ENCODE data around the gene IQCH. TPM values are rescaled to one million over a fixed set of nuclear protein-coding genes. Genes with fewer than 3 reads are reported as not detected.
A peak's percentile ranks its signal among the peaks of the same experiment; 100 is the strongest.

The IQCH gene
- total RNA-seq, 2 donors from 2014 or later: 0.93 to 2.2 TPM

- peaks cover 4% of the 10 kb centered on the region for H3K4me1 ChIP-seq
- intact Hi-C loops (cut with DNase I): loop anchor here (10.0 kb wide), 1 partner anchor 291 kb away; no protein-coding TSS in a partner anchor
- DNase-seq: peak; percentile 38
- TF ChIP-seq CTCF (IDR thresholded peaks at IDR 0.05): no peak
- peak overlapping the region; percentile 64 for H3K4me3 ChIP-seq
- no peaks in the 10 kb centered on the region for H3K9me3 ChIP-seq
- H3K27ac ChIP-seq: peak overlapping the region; percentile 89
- no peaks in the 10 kb centered on the region for H3K27me3 ChIP-seq
- H3K36me3 ChIP-seq: no peaks in the 10 kb centered on the region
- peak overlapping the region; percentile 87 to 92 for H3K9ac ChIP-seq (ENCODE audit: low read depth in 2 of 2, low read length in 2 of 2)
These were observed 288.7 kb downstream of the IQCH start for GRCh38 chr15:67543348-67543718.

GRCh38 chr15:67544475-67544874, 289.9 kb downstream of the IQCH start:
- no peak overlapping the region for H3K27ac ChIP-seq
- TF ChIP-seq CTCF (IDR thresholded peaks at IDR 0.05): no peak
- no peak overlapping the region for H3K9ac ChIP-seq (ENCODE audit: low read depth in 2 of 2, low read length in 2 of 2)
- H3K36me3 ChIP-seq: no peaks in the 10 kb centered on the region
- no peaks in the 10 kb centered on the region for H3K9me3 ChIP-seq
- H3K4me1 ChIP-seq: peaks cover 10% of the 10 kb centered on the region
- no peak for DNase-seq
- intact Hi-C loops (cut with DNase I): loop anchor here (10.0 kb wide), 1 partner anchor 290 kb away; no protein-coding TSS in a partner anchor
- H3K27me3 ChIP-seq: no peaks in the 10 kb centered on the region
- no peak overlapping the region for H3K4me3 ChIP-seq

- Histone ChIP-seq H3K9ac (ENCODE audit: low read depth in 2 of 2, low read length in 2 of 2) (no peak overlapping the region), H3K27ac (no peak overlapping the region), H3K9me3 (no peaks in the 10 kb centered on the region), H3K36me3 (no peaks in the 10 kb centered on the region), H3K27me3 (no peaks in the 10 kb centered on the region), H3K4me3 (no peak overlapping the region), H3K4me1 (peaks cover 10% of the 10 kb centered on the region)
- DNase-seq: no peak
- intact Hi-C loops (cut with DNase I): loop anchor here (10.0 kb wide), 1 partner anchor 289 kb away; no protein-coding TSS in a partner anchor
- no peak for TF ChIP-seq CTCF (IDR thresholded peaks at IDR 0.05)
These were observed 291.3 kb downstream of the IQCH start for GRCh38 chr15:67545864-67546263.

GRCh38 chr15:67547064-67547463, 292.5 kb downstream of the IQCH start:
- no peak overlapping the region for H3K4me3 ChIP-seq
- DNase-seq: no peak
- intact Hi-C loops (cut with DNase I): loop anchor here (10.0 kb wide), 1 partner anchor 288 kb away; no protein-coding TSS in a partner anchor
- no peaks in the 10 kb centered on the region for H3K9me3 ChIP-seq
- H3K36me3 ChIP-seq: no peaks in the 10 kb centered on the region
- no peak overlapping the region for H3K27ac ChIP-seq
- H3K4me1 ChIP-seq: peaks cover 10% of the 10 kb centered on the region
- no peaks in the 10 kb centered on the region for H3K27me3 ChIP-seq
- H3K9ac ChIP-seq (ENCODE audit: low read depth in 2 of 2, low read length in 2 of 2): no peak overlapping the region
- no peak for TF ChIP-seq CTCF (IDR thresholded peaks at IDR 0.05)

- Histone ChIP-seq H3K27me3 (no peaks in the 10 kb centered on the region), H3K4me3 (no peak overlapping the region), H3K9ac (ENCODE audit: low read depth in 2 of 2, low read length in 2 of 2) (no peak overlapping the region), H3K36me3 (no peaks in the 10 kb centered on the region), H3K9me3 (no peaks in the 10 kb centered on the region), H3K4me1 (peaks cover 10% of the 10 kb centered on the region), H3K27ac (no peak overlapping the region)
- no peak for DNase-seq
- no peak for TF ChIP-seq CTCF (IDR thresholded peaks at IDR 0.05)
- intact Hi-C loops (cut with DNase I): loop anchor here (10.0 kb wide), 1 partner anchor 287 kb away; no protein-coding TSS in a partner anchor
These were observed 293.2 kb downstream of the IQCH start for GRCh38 chr15:67547836-67548235.

Measured in colonic mucosa (tissue), 4 donors.